Ascending aorta (tissue), 2 donors: ENCODE results near the gene TSPEAR. TPM values are rescaled to one million over a fixed set of nuclear protein-coding genes. Genes with fewer than 3 reads are reported as not detected.

ENCODE experiments used
- DNase-seq, 2 donors: peaks; one replicate each; pipeline ENCODE4 v3.0.0-alpha.2; 2019; ENCODE audit warnings: low spot score in 2 of 2
- H3K27ac ChIP-seq, 2 donors: fragments of 200-600 bp; sonication (generic); one replicate each; pipeline ENCODE4 v1.5.1; 2016 to 2017; ENCODE audit warnings: mild to moderate bottlenecking in 1 of 2
- H3K27me3 ChIP-seq: fragments of 200-600 bp; sonication (generic); one replicate; pipeline ENCODE4 v1.5.1; 2017
- H3K36me3 ChIP-seq, 2 donors: fragments of 200-600 bp; sonication (generic); one replicate each; pipeline ENCODE4 v1.5.1; 2016
- H3K4me1 ChIP-seq, 2 donors: fragments of 200-600 bp; sonication (generic); one replicate each; pipeline ENCODE4 v1.5.1; 2016 to 2017; ENCODE audit warnings: mild to moderate bottlenecking in 1 of 2
- H3K4me3 ChIP-seq, 2 donors: fragments of 200-600 bp; sonication (generic); one replicate each; pipeline ENCODE4 v1.5.1; 2016 to 2017; ENCODE audit warnings: mild to moderate bottlenecking in 1 of 2
- H3K9me3 ChIP-seq, 2 donors: fragments of 200-600 bp; sonication (generic); one replicate each; pipeline ENCODE4 v1.5.1; 2016
- intact Hi-C: fragments of 100-400 bp; cut with DNase I; formaldehyde crosslinking; loops from one replicate; pipeline ENCODE4 v1.15.1; 2023
- total RNA-seq: library from RNA; depleted of rRNA; stranded (reverse); fragments of >200 nt; gene quantifications from one replicate; pipeline ENCODE4 v1.1.0, GENCODE V29; 2016
- TF ChIP-seq, protein P1 (sequence below), 3 experiments: fragments of 200-600 bp in 2 of 3; fragments of 450-650 bp in 1 of 3; sonication (generic) in 2 of 3; IDR thresholded peaks; one replicate each; pipeline ENCODE4 v1.5.1; 2016 to 2019; ENCODE audit warnings: antibody characterized with exemption in 3 of 3, mild to moderate bottlenecking in 1 of 3, moderate library complexity in 1 of 3

TSPEAR gene
- total RNA-seq, 1 donor from 2014 or later: not detected

DNA sequence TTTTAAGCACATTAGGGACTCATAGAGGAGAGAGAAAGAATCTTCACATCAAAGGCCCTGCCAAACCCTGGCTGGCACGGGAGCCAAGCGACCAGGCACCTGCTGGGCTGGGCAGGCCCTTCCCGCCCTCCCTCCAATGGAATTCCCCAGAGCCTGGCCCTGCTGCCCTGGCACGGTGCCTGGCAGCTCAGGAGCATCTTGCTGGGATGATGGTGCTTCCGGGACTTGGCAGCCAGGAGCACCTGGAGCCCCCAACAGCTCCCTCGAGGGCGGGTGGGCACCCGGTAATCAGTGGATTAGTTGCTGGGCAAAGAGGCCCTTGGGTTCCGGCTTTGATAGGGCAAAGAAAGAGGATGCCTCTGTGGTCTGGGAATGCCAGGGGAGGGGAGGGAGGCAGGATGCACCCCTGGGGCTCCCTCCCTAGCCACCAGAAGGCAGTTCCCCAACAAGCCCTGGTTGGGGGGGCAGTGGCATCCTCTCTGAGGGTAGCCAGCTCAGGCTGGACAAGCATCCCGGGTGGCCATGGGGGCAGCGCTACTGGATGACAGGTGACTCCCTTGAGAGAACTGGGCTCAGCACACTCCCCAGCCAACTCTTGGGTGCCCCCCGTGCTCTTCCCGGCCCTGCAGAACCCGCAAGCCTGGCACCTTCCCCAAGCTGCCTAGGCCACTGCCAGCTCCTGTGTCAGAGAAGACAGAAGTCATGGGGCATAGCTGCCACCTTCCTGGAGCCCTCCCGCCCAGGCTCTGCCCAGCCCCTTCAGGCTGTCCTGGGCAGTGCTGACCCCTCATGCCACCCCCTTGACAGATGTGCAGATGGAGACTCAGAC is 197.8 kb downstream of the TSPEAR start:
- Histone ChIP-seq H3K27me3 (no peaks in the 10 kb centered on the region), H3K4me3 (no peak overlapping the region), H3K4me1 (no peaks in the 10 kb centered on the region), H3K9me3 (no peaks in the 10 kb centered on the region), H3K27ac (no peak overlapping the region), H3K36me3 (no peaks in the 10 kb centered on the region)
- intact Hi-C loops: no loop called here
- TF ChIP-seq, protein P1, sequence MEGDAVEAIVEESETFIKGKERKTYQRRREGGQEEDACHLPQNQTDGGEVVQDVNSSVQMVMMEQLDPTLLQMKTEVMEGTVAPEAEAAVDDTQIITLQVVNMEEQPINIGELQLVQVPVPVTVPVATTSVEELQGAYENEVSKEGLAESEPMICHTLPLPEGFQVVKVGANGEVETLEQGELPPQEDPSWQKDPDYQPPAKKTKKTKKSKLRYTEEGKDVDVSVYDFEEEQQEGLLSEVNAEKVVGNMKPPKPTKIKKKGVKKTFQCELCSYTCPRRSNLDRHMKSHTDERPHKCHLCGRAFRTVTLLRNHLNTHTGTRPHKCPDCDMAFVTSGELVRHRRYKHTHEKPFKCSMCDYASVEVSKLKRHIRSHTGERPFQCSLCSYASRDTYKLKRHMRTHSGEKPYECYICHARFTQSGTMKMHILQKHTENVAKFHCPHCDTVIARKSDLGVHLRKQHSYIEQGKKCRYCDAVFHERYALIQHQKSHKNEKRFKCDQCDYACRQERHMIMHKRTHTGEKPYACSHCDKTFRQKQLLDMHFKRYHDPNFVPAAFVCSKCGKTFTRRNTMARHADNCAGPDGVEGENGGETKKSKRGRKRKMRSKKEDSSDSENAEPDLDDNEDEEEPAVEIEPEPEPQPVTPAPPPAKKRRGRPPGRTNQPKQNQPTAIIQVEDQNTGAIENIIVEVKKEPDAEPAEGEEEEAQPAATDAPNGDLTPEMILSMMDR (IDR thresholded peaks at IDR 0.05): no peak
- DNase-seq: no peak

GRCh38 chr21:44512496-44513388 is 198.6 kb downstream of the TSPEAR start:
- H3K36me3 ChIP-seq: no peaks in the 10 kb centered on the region
- H3K4me1 ChIP-seq: no peaks in the 10 kb centered on the region
- H3K4me3 ChIP-seq: no peak overlapping the region
- no peak for DNase-seq
- TF ChIP-seq, protein P1 (IDR thresholded peaks at IDR 0.05): no peak
- H3K27ac ChIP-seq: no peak overlapping the region
- no peaks in the 10 kb centered on the region for H3K27me3 ChIP-seq
- H3K9me3 ChIP-seq: no peaks in the 10 kb centered on the region
- intact Hi-C loops: no loop called here

DNA sequence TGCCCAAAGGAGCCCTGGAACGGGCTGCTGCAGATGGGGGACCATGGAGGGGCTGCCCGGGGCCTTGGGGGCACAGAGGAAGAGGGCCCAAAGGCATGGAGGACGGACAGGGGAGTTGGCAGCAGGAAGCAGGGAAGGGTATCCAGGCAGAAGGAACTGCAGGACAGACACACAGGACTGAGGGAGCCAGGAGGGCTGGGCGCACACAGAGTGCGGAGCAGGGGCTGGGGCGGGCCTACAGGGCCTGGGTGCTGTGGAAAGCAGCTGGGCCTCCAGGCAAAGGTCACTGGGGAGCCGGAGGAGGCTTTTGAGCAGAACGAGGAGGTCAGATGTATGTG is 199.5 kb downstream of the TSPEAR start:
- no peaks in the 10 kb centered on the region for H3K36me3 ChIP-seq
- no peak overlapping the region for H3K4me3 ChIP-seq
- H3K27ac ChIP-seq: no peak overlapping the region
- intact Hi-C loops: no loop called here
- no peak for DNase-seq
- no peaks in the 10 kb centered on the region for H3K9me3 ChIP-seq
- H3K4me1 ChIP-seq: no peaks in the 10 kb centered on the region
- H3K27me3 ChIP-seq: no peaks in the 10 kb centered on the region
- TF ChIP-seq, protein P1 (IDR thresholded peaks at IDR 0.05): no peak

DNA sequence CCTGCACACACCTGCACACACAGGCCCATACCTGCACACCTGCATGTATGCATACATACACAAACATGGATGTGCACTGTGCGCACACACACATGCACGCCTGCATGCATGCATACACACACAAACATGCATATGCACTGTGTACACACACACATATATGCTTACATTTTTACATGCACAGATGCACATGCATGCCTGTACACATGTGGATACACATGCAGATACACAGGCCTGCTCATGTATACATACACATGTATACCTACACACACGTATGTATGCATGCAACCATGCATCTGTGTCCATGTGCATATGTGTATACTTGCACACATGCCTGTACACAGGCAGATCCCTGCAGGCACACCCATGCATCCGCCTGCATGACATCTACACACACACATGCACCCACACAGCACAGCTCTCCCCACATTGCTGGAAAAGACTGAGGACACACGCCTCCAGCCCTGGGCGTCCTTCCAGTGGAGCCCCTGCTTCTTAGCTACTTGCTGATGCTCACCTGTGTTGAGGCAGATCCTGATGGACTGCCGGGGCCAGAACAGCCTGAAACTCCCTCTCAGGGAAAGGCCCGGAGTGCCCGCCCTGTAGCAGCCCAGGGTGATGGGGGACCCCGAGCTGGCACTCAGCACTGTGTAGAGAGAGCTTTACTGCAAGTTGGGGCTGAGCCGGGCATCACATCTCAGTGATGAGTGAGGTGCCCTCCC is 200.0 kb downstream of the TSPEAR start:
- no peaks in the 10 kb centered on the region for H3K27me3 ChIP-seq
- H3K4me3 ChIP-seq: no peak overlapping the region
- no peak overlapping the region for H3K27ac ChIP-seq
- no peaks in the 10 kb centered on the region for H3K36me3 ChIP-seq
- no peaks in the 10 kb centered on the region for H3K9me3 ChIP-seq
- TF ChIP-seq, protein P1 (IDR thresholded peaks at IDR 0.05): no peak
- H3K4me1 ChIP-seq: no peaks in the 10 kb centered on the region
- intact Hi-C loops: no loop called here
- no peak for DNase-seq

DNA sequence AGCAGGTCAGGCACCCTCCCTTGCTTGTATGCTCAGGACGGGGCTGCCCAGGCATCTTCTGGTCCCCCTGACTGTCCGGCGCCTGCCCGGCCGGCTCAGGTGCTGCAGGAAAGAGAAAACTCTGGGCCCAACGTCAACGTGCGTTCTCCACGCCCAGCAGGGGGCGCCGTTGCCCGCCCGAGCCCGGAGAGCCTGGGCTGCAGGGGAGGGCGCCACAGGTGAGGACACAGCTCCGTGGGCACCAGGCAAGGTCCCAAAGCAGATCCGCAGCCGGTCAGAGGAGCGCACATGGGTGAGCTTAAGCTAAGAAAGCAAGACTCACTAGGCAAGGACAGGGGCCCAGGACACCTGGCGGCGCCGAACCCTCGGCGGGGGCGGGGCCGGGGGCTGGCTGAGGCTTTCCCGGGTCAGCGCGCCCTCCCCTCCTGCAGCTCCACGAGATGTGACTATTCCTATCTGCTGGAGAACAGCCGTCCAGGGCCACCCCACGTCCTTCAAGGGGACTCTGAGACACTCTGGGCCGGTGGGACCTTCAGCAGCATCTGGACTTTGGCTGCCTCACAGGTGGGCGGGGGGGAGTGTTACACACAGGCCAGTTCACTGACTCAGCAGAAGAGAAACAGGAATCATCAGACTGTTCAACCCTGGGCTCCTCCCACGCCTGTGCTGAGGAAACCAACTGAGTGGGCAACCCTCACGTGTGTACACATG is 200.7 kb downstream of the TSPEAR start:
- Histone ChIP-seq H3K36me3 (no peaks in the 10 kb centered on the region), H3K4me1 (no peaks in the 10 kb centered on the region), H3K4me3 (no peak overlapping the region), H3K27me3 (no peaks in the 10 kb centered on the region), H3K27ac (no peak overlapping the region), H3K9me3 (no peaks in the 10 kb centered on the region)
- TF ChIP-seq, protein P1 (IDR thresholded peaks at IDR 0.05): peak in 2 of 3 experiments; percentile 55 to 62
- intact Hi-C loops: no loop called here
- no peak for DNase-seq
